GM12891 (cell line): Measurements from ENCODE around the gene BRD3.

Experiments used
- DNase-seq: peaks from one replicate; pipeline ENCODE4 v3.0.0; 2011; ENCODE audit warnings: low spot score; ENCODE audit not compliant: insufficient read length
- FAIRE-seq: peaks from 2 replicates; lab custom pipeline; 2011; peaks lifted over from hg19 to GRCh38; lab: Jason Lieb, UNC
- PAX5 ChIP-seq: IDR thresholded peaks from 2 replicates; pipeline ENCODE4 v1.6.1; 2011; ENCODE audit warnings: low read length, moderate library complexity, mild to moderate bottlenecking; ENCODE audit not compliant: insufficient read depth, severe bottlenecking
- POLR2A ChIP-seq: IDR thresholded peaks from 2 replicates; pipeline ENCODE4 v1.6.1; 2011; ENCODE audit warnings: low read depth, low read length, control low read depth
- POLR2AphosphoS5 ChIP-seq: IDR thresholded peaks from 2 replicates; pipeline ENCODE4 v1.6.1; 2011; ENCODE audit warnings: low read depth, low read length, control low read depth
- POU2F2 ChIP-seq: IDR thresholded peaks from 2 replicates; pipeline ENCODE4 v1.6.1; 2011; ENCODE audit warnings: low read depth, mild to moderate bottlenecking, control low read depth, low read length, moderate library complexity
- SPI1 ChIP-seq: IDR thresholded peaks from 2 replicates; pipeline ENCODE4 v1.6.1; 2011; ENCODE audit warnings: low read depth, low read length, control low read depth
- TAF1 ChIP-seq: IDR thresholded peaks from 2 replicates; pipeline ENCODE4 v1.6.1; 2011; ENCODE audit warnings: low read depth, low read length, control low read depth

BRD3 gene

GRCh38 chr9:134047868-134048581 is 19.8 kb downstream of the BRD3 start:
- no peak for DNase-seq
- FAIRE-seq: no peak
- TF ChIP-seq TAF1: no peak

DNA sequence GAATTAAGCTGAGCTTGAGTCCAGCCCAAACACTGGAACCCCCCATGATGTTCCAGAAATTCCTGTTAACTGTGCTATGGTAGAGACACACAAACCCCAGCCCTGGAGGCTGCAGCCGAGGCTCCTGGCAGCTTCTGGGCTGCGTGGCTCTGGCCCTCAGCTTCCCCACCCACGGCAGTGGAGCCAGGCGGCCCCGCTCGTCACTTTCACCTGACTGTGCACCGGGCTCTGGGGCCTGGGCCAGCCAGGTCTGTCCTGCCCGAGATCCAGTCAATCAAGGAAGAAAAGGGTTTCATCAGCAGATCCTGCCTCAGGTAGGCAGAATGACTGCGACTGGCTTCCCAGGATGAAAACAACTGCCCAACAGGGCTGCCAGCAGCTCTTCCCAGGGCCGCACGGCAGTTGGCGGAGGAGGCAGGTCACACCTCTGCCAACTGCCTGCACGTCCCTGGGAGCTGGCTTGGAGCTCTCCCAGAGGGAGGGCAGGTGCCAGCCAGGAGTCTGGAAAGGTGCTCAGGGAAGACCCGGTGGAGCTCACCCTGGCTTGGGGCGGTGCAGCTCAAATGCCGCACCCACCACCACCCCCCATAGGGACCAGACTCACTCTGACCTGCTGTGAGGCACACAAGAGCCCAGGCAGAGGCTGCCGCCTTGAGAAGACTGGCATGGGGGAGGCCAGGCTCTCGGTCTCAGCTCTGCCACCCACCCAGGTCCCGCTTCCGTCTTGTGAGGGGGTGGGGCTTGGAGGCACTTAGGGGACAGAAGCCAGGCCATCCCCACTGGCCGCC is 20.7 kb downstream of the BRD3 start:
- TF ChIP-seq SPI1: no peak
- TF ChIP-seq PAX5: no peak
- no peak for TF ChIP-seq POU2F2
- FAIRE-seq (no peak), DNase-seq (no peak)

DNA sequence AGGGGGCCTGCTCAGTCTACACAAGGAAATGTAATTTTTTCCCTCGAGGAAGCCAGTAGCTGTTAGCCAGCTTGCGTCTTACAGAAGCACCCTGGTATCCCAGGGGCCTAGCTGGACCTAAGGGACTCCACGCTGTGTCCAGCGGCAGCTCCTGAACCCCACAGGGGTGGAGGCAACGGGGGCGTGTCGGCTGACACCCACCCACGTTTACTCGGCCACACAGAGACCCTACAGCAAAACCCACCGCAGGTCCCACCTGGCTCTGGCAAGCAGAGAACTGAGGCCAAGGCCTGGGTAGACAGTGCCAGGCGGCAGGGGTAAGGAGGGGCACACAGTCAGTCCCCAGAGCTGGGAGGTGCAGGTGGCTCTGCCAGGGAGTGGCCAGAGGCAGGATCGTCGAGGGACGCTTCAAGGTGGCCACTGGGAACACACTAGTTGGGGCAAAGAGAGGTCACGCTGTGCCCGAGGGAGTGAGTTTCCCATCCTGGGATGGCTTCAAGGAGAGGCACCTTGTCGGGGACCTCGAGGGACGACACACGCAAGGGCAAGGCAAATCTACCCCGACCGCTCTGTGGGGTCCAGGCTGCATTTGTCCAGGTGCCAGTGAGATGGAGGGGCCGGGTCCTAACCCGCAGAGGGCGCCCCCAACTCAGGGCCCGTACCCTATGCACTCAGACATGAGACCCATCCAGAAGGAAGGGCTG is 21.8 kb downstream of the BRD3 start:
- FAIRE-seq: no peak
- DNase-seq: no peak
- TF ChIP-seq TAF1 (no peak), POLR2A (no peak), SPI1 (no peak), POLR2AphosphoS5 (no peak), PAX5 (no peak), POU2F2 (no peak)

DNA sequence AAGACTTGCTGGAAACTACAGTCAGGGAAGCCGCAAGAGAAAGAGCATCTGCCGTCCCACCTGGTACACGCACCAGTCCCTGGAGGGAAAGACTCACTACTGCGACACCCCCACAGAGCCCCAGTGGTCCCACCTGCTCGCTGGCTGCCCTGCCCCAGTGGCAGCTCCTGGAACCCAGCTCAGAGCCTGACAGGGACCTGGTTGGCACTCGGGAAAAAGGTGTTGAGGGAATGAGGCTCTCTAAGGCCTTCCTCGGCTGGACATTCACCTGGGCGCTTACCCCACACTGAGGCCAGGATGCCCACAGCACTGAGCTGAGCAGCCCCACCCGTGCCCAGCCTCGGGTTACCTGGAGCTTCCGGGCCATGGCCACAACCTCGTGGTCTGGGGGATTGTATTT is 22.9 kb downstream of the BRD3 start:
- FAIRE-seq: no peak
- no peak for DNase-seq
- TF ChIP-seq PAX5: no peak
- TF ChIP-seq SPI1: no peak
- no peak for TF ChIP-seq POLR2AphosphoS5
- TF ChIP-seq POU2F2: no peak
- no peak for TF ChIP-seq POLR2A
- TF ChIP-seq TAF1: no peak

GRCh38 chr9:134043531-134043988 is 24.3 kb downstream of the BRD3 start:
- TF ChIP-seq TAF1 (no peak), POLR2A (no peak), SPI1 (no peak), PAX5 (no peak), POU2F2 (no peak), POLR2AphosphoS5 (no peak)
- no peak for DNase-seq
- no peak for FAIRE-seq

- DNase-seq: no peak
- TF ChIP-seq PAX5 (no peak), SPI1 (no peak), POLR2A (no peak), POU2F2 (no peak), TAF1 (no peak), POLR2AphosphoS5 (no peak)
- FAIRE-seq: no peak
Measured at GRCh38 chr9:134041649-134041962, 26.2 kb downstream of the BRD3 start.

- no peak for FAIRE-seq
- TF ChIP-seq POLR2A (no peak), POU2F2 (no peak), POLR2AphosphoS5 (no peak), PAX5 (no peak), SPI1 (no peak), TAF1 (no peak)
- DNase-seq: no peak
Measured at GRCh38 chr9:134040781-134041648, 26.8 kb downstream of the BRD3 start.

DNA sequence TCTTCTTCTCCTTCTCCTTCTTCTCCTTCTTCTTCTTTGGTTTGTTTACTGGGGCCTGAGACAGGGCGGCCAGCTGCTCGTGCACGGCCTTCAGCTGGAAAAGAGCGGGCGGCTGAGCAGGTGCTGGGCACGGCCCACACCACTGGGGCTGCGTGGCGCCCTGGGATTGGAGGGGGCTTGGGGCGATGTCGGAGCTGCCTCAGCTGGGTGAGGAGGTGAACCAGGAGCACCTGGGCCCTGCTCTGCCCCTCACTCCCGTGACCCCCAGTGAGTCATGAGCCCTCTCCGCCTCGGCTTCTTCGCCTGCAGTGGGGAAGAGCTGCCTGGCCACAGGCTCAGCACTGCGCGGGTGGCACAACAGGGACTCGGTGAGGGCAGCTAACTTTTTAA is 27.7 kb downstream of the BRD3 start:
- no peak for TF ChIP-seq POLR2A
- no peak for TF ChIP-seq POU2F2
- no peak for TF ChIP-seq PAX5
- no peak for TF ChIP-seq POLR2AphosphoS5
- TF ChIP-seq TAF1: no peak
- no peak for TF ChIP-seq SPI1
- FAIRE-seq (no peak), DNase-seq (no peak)

- TF ChIP-seq POLR2A (no peak), PAX5 (no peak)
- DNase-seq (no peak), FAIRE-seq (no peak)
Measured at GRCh38 chr9:134039386-134040175, 28.2 kb downstream of the BRD3 start.
